NOMO-1 treated with dmso at 0.1 percent for 144 hours (cell line): ENCODE data around the gene MPC2.
"Not testable (repeated sequence)": the region's sequence is repeated elsewhere in the genome, so short reads cannot be mapped to it uniquely, and the experiment has no call there.

ENCODE experiments used
- DNase-seq: peaks from one replicate; lab custom pipeline; 2025; ENCODE audit not compliant: unreplicated experiment; lab: John Stamatoyannopoulos, UW

MPC2 gene

GRCh38 chr1:167909691-167910180, 27.1 kb downstream of the MPC2 start:
- no peak for DNase-seq

- no peak for DNase-seq
Observed at GRCh38 chr1:167905671-167906070, 31.2 kb downstream of the MPC2 start.

- no peak for DNase-seq
Observed at GRCh38 chr1:167905182-167905581, 31.7 kb downstream of the MPC2 start.

GRCh38 chr1:167904652-167905130, 32.2 kb downstream of the MPC2 start:
- DNase-seq = no peak

GRCh38 chr1:167900907-167901306, 36.0 kb downstream of the MPC2 start:
- DNase-seq = no peak

GRCh38 chr1:167899253-167899681, 37.6 kb downstream of the MPC2 start:
- DNase-seq = no peak

- DNase-seq = no peak
Observed at GRCh38 chr1:167898578-167899222, 38.2 kb downstream of the MPC2 start.

GRCh38 chr1:167893798-167894197, 43.1 kb downstream of the MPC2 start:
- DNase-seq = no peak

- DNase-seq = no peak
Observed at GRCh38 chr1:167890400-167890799, 46.5 kb downstream of the MPC2 start.

GRCh38 chr1:167887187-167887586, 49.7 kb downstream of the MPC2 start:
- not testable (repeated sequence) for DNase-seq

- no peak for DNase-seq
Observed at GRCh38 chr1:167882376-167882775, 54.5 kb downstream of the MPC2 start.

GRCh38 chr1:167881786-167882185, 55.1 kb downstream of the MPC2 start:
- no peak for DNase-seq

- DNase-seq = no peak
Observed at GRCh38 chr1:167881069-167881468, 55.8 kb downstream of the MPC2 start.

- DNase-seq = no peak
Observed at GRCh38 chr1:167880580-167881021, 56.3 kb downstream of the MPC2 start.

GRCh38 chr1:167879508-167879907, 57.4 kb downstream of the MPC2 start:
- DNase-seq = no peak

- DNase-seq = no peak
Observed at GRCh38 chr1:167878372-167879160, 58.3 kb downstream of the MPC2 start.

GRCh38 chr1:167876597-167877175, 60.2 kb downstream of the MPC2 start:
- no peak for DNase-seq

- DNase-seq = no peak
Observed at GRCh38 chr1:167871331-167871730, 65.5 kb downstream of the MPC2 start.

- DNase-seq = not testable (repeated sequence)
Observed at GRCh38 chr1:167869157-167870001, 67.5 kb downstream of the MPC2 start.

- DNase-seq = not testable (repeated sequence)
Observed at GRCh38 chr1:167866739-167867414, 70.0 kb downstream of the MPC2 start.
